HG03558 (cell line): Measurements from ENCODE around the gene ENTPD8.
A peak's percentile ranks its signal among the peaks of the same experiment; 100 is the strongest.

Experiments used
- ATAC-seq: cut with Tn5 transposase; IDR thresholded peaks from one replicate; pipeline ENCODE4 v1.9.1; 2021; ENCODE audit warnings: moderate number of reproducible peaks; ENCODE audit not compliant: unreplicated experiment; ENCODE audit errors: extremely low read depth

The ENTPD8 gene

DNA sequence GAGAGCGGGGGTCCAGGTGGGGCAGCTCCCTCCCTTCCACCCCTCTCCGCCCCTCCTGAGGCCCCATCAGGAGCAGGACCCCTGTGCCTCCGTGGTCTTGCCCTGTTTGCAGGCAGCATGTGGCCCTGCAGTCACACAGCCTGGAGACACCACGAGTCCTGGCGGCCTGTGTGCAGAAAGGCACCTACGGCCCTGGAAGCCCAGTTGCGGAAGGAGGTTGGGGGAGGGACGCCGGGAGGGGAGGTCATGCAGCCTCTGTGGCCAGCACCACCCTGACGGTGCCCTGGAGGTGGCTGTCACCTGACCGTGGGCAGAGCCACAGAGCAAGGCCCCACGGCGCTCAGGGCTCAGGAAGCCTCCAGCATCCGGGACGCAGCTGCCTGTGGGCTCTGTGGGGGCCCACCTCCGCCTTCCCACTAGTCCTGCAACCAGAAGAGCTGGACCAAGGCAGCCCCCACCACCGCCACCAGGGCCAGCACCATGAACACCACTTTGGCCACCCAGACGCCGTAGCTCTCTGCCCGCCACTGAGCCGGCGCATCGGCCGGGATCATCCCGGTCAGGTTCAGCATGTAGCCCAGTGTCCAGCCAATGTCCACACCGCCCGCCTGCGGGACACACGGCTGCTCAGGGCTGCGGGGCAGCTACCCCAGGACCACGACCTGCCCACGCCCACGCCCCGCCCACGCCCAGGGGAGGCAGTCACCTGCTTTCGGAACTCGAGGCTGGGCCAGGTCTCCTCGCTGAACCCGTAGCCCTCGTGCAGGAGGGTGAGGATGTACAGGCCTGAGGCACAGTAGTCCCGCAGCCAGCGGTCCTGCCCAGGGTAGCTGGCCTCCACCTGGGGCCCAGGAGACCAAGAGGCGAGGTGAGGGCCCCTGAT is 6.4 kb downstream of the ENTPD8 start:
- ATAC-seq: no peak

DNA sequence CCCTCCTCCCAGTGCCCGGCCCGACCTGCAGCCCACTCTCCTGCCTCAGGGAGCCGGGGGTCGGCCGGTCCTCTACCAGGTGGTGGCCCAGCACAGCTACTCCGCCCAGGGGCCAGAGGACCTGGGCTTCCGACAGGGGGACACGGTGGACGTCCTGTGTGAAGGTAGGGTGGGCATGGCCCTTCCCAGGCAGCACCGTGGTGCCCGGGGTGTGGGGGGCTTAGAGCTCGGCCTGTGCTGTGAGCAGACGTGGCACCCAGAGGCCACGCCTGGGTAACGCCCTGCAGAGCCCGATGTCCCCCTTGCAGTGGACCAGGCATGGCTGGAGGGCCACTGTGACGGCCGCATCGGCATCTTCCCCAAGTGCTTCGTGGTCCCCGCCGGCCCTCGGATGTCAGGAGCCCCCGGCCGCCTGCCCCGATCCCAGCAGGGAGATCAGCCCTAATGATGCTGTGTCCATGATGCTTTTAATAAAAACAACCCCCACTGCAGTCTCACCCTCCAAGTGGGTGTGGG is 7.2 kb downstream of the ENTPD8 start:
- ATAC-seq: no peak

DNA sequence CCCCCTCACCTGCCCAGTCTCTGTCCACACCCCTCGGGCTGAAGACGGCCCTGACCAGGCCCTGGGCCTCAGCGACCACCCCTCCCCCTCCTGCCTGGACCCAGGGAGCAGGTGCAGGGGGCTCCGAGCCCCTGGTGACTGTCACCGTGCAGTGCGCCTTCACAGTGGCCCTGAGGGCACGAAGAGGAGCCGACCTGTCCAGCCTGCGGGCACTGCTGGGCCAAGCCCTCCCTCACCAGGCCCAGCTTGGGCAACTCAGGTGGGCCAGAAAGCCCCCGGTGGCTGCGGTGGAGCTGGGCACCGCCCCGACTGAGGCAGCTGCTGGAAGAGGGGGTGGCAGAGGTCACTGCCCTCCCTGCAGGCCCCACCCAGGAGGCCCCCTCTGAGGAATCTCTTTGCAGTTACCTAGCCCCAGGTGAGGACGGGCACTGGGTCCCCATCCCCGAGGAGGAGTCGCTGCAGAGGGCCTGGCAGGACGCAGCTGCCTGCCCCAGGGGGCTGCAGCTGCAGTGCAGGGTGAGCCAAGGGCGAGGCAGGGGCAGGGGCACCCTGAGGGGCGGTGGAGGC is 7.7 kb downstream of the ENTPD8 start:
- ATAC-seq: no peak

DNA sequence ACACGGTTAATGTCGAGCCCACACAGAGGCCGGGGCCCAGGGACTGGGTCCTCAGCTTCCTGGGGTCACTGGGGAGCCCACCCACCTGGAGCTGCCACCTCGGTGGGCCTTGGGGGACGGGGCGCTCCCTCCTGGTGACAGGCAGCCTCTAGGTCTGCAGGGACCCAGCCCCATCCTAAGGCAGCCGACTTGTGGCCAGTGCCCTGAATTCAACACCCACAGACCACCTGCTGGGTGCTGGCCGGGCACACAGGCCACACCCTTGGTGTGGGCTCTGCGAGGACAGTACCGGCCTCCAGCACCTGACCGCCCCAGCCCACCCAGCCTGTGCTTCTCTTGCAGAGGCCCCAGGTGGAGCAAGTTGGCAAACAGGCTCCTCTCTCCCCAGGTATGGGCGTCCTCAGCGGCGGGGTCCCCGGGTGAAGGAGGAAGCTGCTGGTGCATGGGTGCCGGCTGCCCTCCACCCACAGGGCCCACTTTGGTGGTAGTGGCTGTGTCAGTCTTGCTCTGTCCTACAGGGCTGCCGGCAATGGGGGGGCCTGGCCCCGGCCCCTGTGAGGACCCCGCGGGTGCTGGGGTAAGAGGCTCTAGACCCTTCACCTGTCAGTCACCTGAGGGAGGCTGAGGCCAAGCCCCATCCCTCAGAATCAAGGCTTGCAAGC is 8.3 kb downstream of the ENTPD8 start:
- ATAC-seq: no peak

DNA sequence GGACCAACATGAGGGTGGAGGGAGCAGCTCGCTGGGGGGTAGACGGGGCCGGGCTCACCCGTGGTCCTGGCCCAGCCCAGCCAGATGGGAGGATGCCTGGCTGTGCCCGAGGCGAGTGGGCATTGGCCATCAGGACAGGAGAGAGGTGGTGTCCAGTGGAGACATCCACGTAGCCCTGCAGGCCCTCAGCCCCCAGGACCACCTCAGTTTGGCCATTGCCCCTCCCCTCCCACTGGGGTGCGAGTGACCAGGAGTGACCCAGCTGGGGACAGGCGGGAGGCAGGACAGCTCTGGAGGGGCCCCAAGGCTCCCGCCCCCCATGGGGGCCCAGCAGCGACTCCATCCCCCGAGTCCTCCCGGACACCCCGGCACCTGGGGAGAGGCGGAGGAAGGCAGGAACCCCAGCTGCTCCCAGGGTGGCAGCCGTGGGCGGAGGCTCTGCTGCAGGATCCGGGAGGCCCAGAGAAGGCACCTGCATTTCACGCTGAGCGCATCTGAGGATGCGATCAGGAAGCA is 9.7 kb downstream of the ENTPD8 start:
- no peak for ATAC-seq

DNA sequence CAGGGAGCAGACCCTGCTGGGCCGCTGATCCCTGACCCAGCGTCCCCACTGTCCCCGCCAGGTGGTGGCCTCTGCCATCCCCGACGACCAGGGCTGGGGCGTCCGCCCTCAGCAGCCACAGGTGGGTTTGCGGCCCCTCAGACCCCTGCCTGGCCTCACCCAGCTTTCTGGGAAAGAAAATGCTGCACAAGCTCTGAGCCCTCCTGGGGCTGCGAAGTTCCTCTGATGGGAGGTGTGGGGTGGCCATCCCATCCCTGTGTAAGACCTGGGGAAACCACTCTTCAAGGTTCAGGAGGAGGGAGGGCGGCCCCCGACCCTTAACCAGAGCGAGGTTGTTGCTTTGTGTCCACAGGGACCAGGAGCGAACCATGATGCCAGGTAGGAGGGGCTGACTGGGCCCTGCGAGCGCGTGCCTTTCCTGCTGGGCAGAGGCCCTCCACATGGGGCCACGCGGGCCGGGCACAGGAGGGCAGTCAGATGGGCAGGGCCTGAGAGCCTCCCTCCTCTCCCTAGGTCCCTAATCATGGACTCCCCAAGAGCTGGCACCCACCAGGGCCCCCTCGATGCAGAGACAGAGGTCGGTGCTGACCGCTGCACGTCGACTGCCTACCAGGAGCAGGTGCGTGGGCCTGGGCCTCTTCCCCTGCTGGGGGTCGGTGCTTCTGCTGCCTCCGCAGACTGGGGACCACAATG is 10.3 kb downstream of the ENTPD8 start:
- no peak for ATAC-seq

DNA sequence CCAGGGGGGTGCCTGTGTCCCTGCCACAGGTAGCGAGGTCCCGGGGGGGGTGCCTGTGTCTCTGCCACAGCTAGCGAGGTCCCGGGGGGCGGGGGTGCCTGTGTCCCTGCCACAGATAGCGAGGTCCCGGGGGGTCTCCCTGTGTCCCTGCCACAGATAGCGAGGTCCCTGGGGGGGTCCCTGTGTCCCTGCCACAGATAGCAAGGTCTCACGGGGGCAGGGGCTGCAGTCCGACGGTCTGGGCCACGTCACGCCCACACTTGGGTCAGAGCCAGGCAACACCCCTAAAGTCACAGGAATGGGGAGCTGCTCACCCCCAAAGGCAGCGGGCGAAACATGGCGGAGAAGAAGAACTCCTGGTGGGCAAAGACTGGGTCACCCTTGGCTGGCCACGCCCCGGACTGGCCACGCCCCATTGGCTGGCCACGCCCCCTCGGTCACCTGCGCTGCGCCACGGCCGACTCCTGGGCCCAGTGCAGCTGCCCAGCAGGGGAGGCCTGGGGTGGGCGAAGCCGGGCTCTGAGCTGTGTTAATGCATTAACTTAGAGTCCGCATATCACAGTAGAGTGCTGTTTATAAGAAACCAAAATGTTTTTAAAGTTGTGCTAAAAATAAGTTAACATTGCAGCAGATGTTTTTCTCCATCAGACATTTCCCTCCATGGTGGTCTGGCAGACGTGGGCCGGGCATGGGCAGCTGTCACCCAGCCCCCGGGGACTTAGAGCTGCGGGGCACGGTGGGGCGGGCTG is 11.0 kb downstream of the ENTPD8 start:
- no peak for ATAC-seq

DNA sequence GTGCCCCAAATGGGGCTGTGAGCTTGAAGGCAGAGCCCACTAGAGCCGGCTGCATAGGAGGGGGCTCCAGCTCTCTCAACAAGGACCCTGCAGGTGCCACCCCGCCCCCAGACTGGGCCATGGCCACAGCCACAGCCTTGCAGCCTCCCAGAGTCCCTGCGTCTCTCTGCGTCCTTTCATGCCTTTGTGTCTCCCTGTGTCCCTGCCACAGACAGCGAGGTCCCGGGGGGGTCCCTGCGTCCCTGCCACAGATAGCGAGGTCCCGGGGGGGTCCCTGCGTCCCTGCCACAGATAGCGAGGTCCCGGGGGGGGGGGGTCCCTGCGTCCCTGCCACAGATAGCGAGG is 11.6 kb downstream of the ENTPD8 start:
- ATAC-seq: no peak

DNA sequence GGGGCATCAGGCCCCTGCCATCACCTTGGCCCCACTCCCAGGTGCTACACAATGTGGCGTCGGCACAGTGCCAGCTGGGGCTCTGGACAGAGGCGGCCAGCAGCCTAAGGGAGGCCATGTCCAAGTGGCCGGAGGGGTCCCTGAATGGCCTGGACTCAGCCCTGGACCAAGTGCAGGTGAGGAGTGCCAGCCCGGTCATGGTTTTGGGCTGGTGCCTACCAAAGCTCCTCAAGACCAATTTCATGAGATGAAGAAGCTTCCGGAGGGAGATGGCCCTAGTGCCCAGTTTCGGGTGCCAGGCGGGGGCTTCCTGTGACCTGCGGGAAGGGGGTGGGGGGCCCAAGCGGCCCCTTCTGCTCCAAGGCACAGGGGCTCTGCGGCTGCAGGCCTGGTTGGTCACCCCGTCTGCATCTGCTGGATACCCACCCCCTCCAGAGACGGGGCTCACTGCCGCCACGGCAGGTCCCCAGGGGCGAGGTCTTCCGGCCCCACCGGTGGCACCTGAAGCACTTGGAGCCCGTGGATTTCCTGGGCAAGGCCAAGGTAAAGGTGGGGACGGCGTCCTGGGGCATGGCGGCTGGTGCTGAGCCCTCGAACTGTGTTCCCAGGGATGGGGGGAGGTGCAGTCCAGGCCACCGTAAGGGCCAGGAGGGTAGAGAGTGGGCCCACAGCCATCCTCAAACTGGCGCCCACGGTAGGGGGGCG is 12.2 kb downstream of the ENTPD8 start:
- no peak for ATAC-seq

DNA sequence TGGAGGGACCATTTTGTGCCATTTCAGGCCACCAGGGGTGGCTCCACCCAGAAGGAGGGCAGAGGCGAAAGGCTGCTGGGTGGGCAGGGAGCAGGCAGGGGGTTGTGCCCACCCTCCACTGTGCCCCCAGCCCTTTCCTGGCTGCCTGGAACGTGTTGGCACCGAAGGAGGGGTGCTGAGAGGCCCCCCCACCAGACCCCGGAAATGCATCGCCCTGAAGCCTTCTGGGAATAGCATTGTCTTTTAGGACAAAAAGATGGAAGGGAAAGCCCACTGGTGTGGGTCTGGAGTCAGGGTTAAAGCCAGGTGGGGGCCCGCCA is 12.9 kb downstream of the ENTPD8 start:
- no peak for ATAC-seq

DNA sequence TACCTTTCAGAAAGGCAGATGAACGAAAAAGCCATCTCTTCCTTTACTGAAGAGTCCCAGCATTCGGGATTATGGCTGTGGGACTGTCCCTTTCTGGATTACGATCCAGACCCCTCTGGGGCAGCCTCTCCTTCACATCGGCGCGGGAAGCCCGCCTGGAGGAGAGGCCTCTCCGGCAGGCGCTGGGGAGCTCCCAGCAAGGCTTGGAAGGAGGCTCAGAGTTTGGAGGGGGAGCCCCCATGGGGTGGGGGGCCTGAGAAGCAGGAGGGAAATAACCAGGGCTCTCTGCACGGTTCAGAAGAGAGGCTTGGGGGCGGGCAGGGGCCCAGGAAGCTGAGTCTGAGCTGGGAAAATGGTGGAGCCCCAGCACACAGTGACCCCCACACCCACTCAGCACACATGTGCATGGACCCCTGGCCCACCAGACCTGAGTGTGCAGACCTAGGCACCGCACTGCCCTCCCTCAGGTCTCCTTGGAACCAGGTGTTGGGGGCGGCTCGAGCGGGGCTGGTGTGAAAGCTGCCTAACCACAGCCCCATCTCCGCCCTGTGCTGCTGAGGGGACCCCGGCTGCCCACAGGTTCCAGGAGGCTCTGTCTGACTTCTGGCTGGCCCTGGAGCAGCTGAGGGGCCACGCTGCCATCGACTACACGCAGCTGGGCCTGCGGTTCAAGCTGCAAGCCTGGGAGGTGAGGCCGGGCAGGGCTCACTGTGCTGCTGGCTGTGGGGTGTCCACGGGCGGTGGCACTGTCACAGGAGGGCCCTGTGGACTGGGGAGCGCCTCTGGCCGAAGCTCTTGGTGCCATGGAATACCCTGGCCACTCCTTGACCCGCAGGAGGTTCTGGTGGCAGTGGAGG is 13.5 kb downstream of the ENTPD8 start:
- ATAC-seq: no peak

DNA sequence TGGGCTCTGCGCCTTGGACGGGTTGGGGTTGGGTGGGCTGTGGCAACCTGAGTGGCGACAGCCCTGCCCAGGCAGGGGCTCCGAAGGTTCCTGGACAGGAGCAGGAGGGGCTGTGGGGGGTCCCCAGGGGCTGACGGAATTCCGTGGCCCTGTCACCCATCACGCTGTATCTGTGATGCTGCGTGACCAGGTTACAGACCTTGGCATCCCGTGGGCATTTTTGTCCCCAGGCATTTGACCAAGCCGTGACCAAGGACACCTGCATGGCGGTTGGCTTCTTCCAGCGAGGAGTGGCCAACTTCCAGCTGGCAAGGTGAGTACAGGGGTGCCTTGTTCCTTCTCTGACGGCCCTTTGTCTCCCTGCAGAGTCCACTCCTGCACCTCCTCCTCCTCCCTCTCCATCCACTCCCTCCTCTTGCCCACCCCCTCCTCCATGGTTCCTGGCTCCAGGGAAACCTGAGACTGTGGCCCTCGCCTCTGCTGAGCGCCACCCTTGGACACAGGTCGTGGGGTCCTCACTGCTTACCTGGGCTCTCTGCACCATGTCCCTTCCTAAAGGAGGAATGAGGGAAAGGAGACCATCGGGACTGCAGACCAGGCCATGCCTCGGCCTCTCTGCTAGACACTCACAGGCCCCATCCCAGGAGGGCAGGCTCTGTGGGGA is 15.0 kb downstream of the ENTPD8 start:
- ATAC-seq: no peak

DNA sequence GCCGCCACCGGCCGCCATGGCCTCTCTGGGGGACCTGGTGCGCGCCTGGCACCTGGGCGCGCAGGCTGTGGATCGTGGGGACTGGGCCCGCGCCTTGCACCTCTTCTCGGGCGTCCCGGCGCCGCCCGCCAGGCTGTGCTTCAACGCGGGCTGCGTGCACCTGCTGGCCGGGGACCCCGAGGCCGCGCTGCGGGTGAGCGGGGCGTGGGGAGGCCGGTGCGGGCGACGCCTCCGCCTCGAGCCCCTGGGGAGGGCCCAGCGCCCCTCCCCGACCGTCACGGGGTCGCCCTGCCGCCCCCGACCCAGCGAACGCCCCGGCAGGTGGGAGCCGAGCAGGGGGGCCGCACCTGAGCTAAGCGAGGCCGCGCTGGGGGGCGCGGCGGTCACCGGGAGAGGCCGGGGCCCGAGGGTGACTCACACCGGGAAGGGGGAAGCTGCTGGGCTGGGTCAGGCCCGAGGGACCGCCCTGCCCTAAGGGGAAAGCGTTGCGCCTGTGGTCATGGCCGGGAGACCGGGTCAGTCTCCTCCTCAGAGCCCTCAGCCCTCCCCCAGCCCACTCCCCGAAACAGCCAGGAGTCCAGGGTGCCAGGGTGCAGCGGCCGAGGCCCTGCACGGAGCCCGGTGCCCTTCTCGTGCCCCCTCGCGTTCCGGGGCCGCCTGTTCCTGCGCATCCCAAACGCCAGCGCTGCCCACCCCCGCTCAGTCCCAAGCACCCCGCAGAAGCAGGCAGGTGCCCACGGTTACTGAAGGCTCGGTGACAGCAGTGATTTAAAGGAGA is 17.5 kb downstream of the ENTPD8 start:
- ATAC-seq: no peak

DNA sequence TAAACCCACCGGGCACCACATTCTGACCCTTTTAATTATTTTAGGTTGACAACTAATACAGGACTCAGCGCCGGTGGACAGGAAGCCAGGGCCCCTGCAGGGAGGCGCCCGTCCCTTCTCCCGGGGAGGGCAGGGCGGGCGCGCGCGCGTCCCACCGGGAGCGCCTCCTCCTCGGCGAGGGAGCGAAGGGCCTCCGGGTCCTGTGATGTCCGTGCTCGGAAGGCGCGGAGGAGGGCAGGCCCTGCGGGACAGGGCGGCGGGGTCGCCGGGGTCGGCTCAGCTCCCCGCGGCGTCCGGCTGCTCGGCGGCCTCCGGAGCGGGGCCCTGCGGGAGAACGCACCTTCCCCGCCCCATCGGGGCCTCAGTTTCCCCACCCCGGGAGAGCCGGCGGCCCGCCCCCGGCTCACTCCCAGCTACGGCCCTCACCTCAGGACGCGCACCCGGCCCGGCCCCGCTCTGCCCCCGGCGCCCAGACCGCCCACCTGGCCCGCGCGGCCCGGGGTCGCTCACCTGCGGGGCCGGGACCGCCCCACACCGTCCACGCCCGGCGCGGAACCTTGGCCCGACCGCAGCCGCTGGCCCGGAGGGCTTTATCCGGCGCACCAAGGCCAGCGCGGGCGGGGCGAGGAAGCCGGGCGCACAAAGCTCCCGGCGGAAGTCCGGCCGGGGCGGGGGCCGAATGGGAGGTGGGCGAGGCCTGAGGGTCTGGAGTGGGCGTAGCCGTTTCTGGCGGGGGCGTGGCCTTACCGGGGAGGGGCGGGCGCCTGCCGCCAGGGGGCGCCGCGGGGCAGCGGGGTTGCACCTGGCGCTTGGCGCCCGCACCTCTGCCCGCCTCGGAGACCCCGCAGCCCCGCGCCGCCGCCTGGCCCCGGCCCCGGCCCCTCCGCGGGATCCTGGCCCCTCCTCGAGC is 18.3 kb downstream of the ENTPD8 start, which contains the start of the genes EXD3 and NOXA1:
Gene EXD3 (minus strand): TSS at position 559 of the 910 bp plus-strand sequence. CDS start 27,805 bp downstream, outside the sequence.
Gene NOXA1 (plus strand): TSS at position 790 of the 910 bp plus-strand sequence. CDS start 137 bp downstream, outside the sequence.
- peak; percentile 48 for ATAC-seq

DNA sequence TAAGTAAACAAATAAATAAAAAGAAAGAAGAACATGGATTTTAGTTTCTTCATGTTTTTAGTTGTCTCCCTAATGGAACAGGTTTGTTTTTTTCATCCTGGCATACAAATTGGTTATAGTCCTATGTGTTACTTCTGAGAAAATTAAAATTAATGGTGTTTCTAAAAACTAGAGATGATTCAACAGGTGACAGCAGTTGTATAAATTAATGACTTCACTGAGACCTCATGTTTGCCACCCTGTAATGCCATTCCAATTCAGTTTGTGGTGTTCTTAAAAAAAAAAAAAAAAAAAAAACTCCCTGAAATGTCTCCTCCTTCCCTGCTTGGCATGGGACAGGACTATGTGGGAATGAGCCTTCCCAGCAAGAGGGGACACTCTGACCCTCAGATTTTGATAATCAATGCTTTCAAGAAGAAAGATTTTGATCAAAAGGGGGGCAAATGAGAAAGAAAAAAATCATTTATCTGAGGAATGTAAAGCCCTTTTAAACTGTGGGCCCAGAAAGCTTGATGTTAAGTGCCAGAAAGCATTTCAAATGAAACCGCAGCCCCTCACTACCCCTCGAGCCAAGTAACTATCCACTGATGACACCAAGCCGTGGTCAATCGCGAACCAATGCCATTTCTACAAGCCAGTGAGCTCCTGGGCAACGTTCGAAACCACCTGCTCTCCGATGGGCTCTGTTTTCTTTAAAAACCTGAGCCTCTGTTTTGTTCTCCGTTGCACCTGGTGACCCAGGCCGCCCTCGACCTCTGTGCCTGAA is 19.1 kb downstream of the ENTPD8 start:
- no peak for ATAC-seq
